Stimulated activated CD4-positive, alpha-beta T cell treated with anti-CD3 and anti-CD28 coated beads, Interleukin-12 subunit alpha, Interleukin-12 subunit beta, amount 100 ng/mL, for 4 hours (primary cell): ENCODE data around the gene GABRB3.

Experiments
- DNase-seq: peaks from one replicate; pipeline ENCODE4 v3.0.0-alpha.2; 2020

The GABRB3 gene

GRCh38 chr15:26772154-26773066 lies at the start of gene GABRB3:
GABRB3 (minus strand) TSS chr15:26773066.
- DNase-seq = no peak

GRCh38 chr15:26807517-26808427 lies 34.9 kb upstream of the GABRB3 start:
- no peak for DNase-seq

GRCh38 chr15:26806574-26806973 lies 33.7 kb upstream of the GABRB3 start:
- DNase-seq = no peak

GRCh38 chr15:26806151-26806550 lies 33.3 kb upstream of the GABRB3 start:
- no peak for DNase-seq

GRCh38 chr15:26805470-26805869 lies 32.6 kb upstream of the GABRB3 start:
- DNase-seq = no peak

- DNase-seq = no peak
Observed at GRCh38 chr15:26804063-26804804, 31.4 kb upstream of the GABRB3 start.

GRCh38 chr15:26790118-26790517 lies 17.3 kb upstream of the GABRB3 start:
- DNase-seq = no peak

- no peak for DNase-seq
Observed at GRCh38 chr15:26781816-26782215, 8.9 kb upstream of the GABRB3 start.

- DNase-seq = no peak
Observed at GRCh38 chr15:26773917-26774316, 1.1 kb upstream of the GABRB3 start.

- DNase-seq = no peak
Observed at GRCh38 chr15:26773067-26773877, 406 bp upstream of the GABRB3 start.

GRCh38 chr15:26771578-26772153 lies 1.2 kb downstream of the GABRB3 start:
- no peak for DNase-seq

- no peak for DNase-seq
Observed at GRCh38 chr15:26771168-26771567, 1.7 kb downstream of the GABRB3 start.

GRCh38 chr15:26767169-26767670 lies 5.6 kb downstream of the GABRB3 start:
- no peak for DNase-seq

GRCh38 chr15:26766262-26766661 lies 6.6 kb downstream of the GABRB3 start:
- DNase-seq = no peak

GRCh38 chr15:26759986-26760385 lies 12.9 kb downstream of the GABRB3 start:
- no peak for DNase-seq

- DNase-seq = no peak
Observed at GRCh38 chr15:26758079-26758478, 14.8 kb downstream of the GABRB3 start.

GRCh38 chr15:26757141-26757540 lies 15.7 kb downstream of the GABRB3 start:
- no peak for DNase-seq

GRCh38 chr15:26744894-26745293 lies 28.0 kb downstream of the GABRB3 start:
- DNase-seq = no peak

GRCh38 chr15:26739791-26740190 lies 33.1 kb downstream of the GABRB3 start:
- no peak for DNase-seq

- DNase-seq = no peak
Observed at GRCh38 chr15:26738996-26739395, 33.9 kb downstream of the GABRB3 start.

- no peak for DNase-seq
Observed at GRCh38 chr15:26736502-26737248, 36.2 kb downstream of the GABRB3 start.
